HG03095 (cell line): Measurements from ENCODE around the gene DENND11.
A peak's percentile ranks its signal among the peaks of the same experiment; 100 is the strongest.
"Not testable (repeated sequence)": the region's sequence is repeated elsewhere in the genome, so short reads cannot be mapped to it uniquely, and the experiment has no call there.

Experiments
- ATAC-seq: cut with Tn5 transposase; IDR thresholded peaks from one replicate; pipeline ENCODE4 v1.9.1; 2021; ENCODE audit warnings: moderate library complexity; ENCODE audit not compliant: unreplicated experiment

Gene DENND11

GRCh38 chr7:141709318-141709717 lies 7.4 kb upstream of the DENND11 start:
- ATAC-seq = no peak

- no peak for ATAC-seq
Observed at GRCh38 chr7:141708351-141708750, 6.4 kb upstream of the DENND11 start, which contains the start of gene WEE2. TSS of gene WEE2 (plus strand) at chr7:141708353. CDS start at chr7:141708759, 406 bp downstream.

GRCh38 chr7:141706239-141707064 lies 4.5 kb upstream of the DENND11 start:
- no peak for ATAC-seq

GRCh38 chr7:141704741-141705140 lies 2.8 kb upstream of the DENND11 start:
- no peak for ATAC-seq

GRCh38 chr7:141704112-141704511 lies 2.1 kb upstream of the DENND11 start:
- ATAC-seq = no peak

GRCh38 chr7:141702892-141703291 lies 926 bp upstream of the DENND11 start:
- no peak for ATAC-seq

- peak; percentile 84 for ATAC-seq
Observed at GRCh38 chr7:141701489-141702046, 398 bp downstream of the DENND11 start.

- ATAC-seq = no peak
Observed at GRCh38 chr7:141700848-141701371, 1.1 kb downstream of the DENND11 start.

- no peak for ATAC-seq
Observed at GRCh38 chr7:141700296-141700847, 1.6 kb downstream of the DENND11 start.

- no peak for ATAC-seq
Observed at GRCh38 chr7:141699860-141700259, 2.1 kb downstream of the DENND11 start.

- no peak for ATAC-seq
Observed at GRCh38 chr7:141698247-141699015, 3.5 kb downstream of the DENND11 start.

- no peak for ATAC-seq
Observed at GRCh38 chr7:141697211-141697871, 4.6 kb downstream of the DENND11 start.

- ATAC-seq = no peak
Observed at GRCh38 chr7:141696348-141696747, 5.6 kb downstream of the DENND11 start.

GRCh38 chr7:141695803-141696289 lies 6.1 kb downstream of the DENND11 start:
- ATAC-seq = no peak

GRCh38 chr7:141693082-141693481 lies 8.9 kb downstream of the DENND11 start:
- ATAC-seq = no peak

- no peak for ATAC-seq
Observed at GRCh38 chr7:141691961-141692360, 10.0 kb downstream of the DENND11 start.

GRCh38 chr7:141691540-141691939 lies 10.4 kb downstream of the DENND11 start:
- ATAC-seq = no peak

GRCh38 chr7:141689072-141689825 lies 12.7 kb downstream of the DENND11 start:
- ATAC-seq = not testable (repeated sequence)

GRCh38 chr7:141688043-141688442 lies 13.9 kb downstream of the DENND11 start:
- no peak for ATAC-seq

- no peak for ATAC-seq
Observed at GRCh38 chr7:141686670-141687069, 15.3 kb downstream of the DENND11 start.
